Endothelial cell of umbilical vein (primary cell): ENCODE data around the gene FHOD1.

Experiments
- CTCF ChIP-seq, 2 donors: IDR thresholded peaks; 1 replicate in 1 of 2; 2 replicates in 1 of 2; pipeline ENCODE4 v1.5.1; 2011; ENCODE audit warnings: low read length in 2 of 2, mild to moderate bottlenecking in 2 of 2, moderate library complexity in 2 of 2, control low read depth in 1 of 2, inconsistent platforms in 1 of 2, low read depth in 1 of 2; ENCODE audit not compliant: insufficient read depth in 1 of 2; ENCODE audit errors: extremely low read depth in 1 of 2
- EZH2 ChIP-seq: IDR thresholded peaks from 2 replicates; pipeline ENCODE4 v1.6.1; 2012; ENCODE audit warnings: borderline replicate concordance, low read depth, mild to moderate bottlenecking, moderate library complexity, low read length, inconsistent platforms; ENCODE audit not compliant: severe bottlenecking
- JUN ChIP-seq: IDR thresholded peaks from 2 replicates; pipeline ENCODE4 v1.6.1; 2011; ENCODE audit warnings: borderline replicate concordance, low read depth; ENCODE audit not compliant: insufficient read length, insufficient read depth
- MAX ChIP-seq: IDR thresholded peaks from 2 replicates; pipeline ENCODE4 v1.6.1; 2011; ENCODE audit not compliant: insufficient read depth, insufficient read length
- POLR2A ChIP-seq: IDR thresholded peaks from 2 replicates; pipeline ENCODE4 v1.6.1; 2012; ENCODE audit warnings: low read depth, mild to moderate bottlenecking, control low read depth, low read length
- POLR2AphosphoS5 ChIP-seq: IDR thresholded peaks from 2 replicates; pipeline ENCODE4 v1.6.1; 2012; ENCODE audit warnings: low read depth, mild to moderate bottlenecking, control low read depth, low read length, moderate library complexity; ENCODE audit not compliant: insufficient read depth

- TF ChIP-seq CTCF (IDR thresholded peaks at IDR 0.05; ENCODE audit: extremely low read depth in 1 of 2, insufficient read depth in 1 of 2, low read depth in 1 of 2, low read length in 2 of 2) (no peak), JUN (no peak), EZH2 (no peak), MAX (no peak), POLR2A (no peak), POLR2AphosphoS5 (no peak)
These were observed 15.9 kb upstream of the FHOD1 start for GRCh38 chr16:67263201-67263600.
